GM12875 (cell line): ENCODE results near the gene KIAA0319L.

Experiments used
- H3K4me3 ChIP-seq: one replicate; pipeline ENCODE4 v1.5.1; 2011; ENCODE audit warnings: low read depth, low read length, control low read depth
- CTCF ChIP-seq: IDR thresholded peaks from 2 replicates; pipeline ENCODE4 v1.5.1; 2011; ENCODE audit warnings: low read depth, mild to moderate bottlenecking, control low read depth, inconsistent platforms, low read length, moderate library complexity, borderline replicate concordance; ENCODE audit not compliant: insufficient read depth

KIAA0319L gene

GRCh38 chr1:35598895-35599294, 41.7 kb upstream of the KIAA0319L start:
- H3K4me3 ChIP-seq = no peak overlapping the region
- no peak for TF ChIP-seq CTCF

GRCh38 chr1:35597870-35598269, 40.7 kb upstream of the KIAA0319L start:
- no peak for TF ChIP-seq CTCF
- no peak overlapping the region for H3K4me3 ChIP-seq

GRCh38 chr1:35595684-35596083, 38.5 kb upstream of the KIAA0319L start:
- no peak for TF ChIP-seq CTCF
- H3K4me3 ChIP-seq = no peak overlapping the region

- H3K4me3 ChIP-seq = no peak overlapping the region
- TF ChIP-seq CTCF = no peak
These were observed 37.0 kb upstream of the KIAA0319L start for GRCh38 chr1:35594005-35594760.

- no peak for TF ChIP-seq CTCF
- no peak overlapping the region for H3K4me3 ChIP-seq
These were observed 36.0 kb upstream of the KIAA0319L start for GRCh38 chr1:35592991-35593769.

- TF ChIP-seq CTCF = no peak
- H3K4me3 ChIP-seq = no peak overlapping the region
These were observed 34.0 kb upstream of the KIAA0319L start for GRCh38 chr1:35591211-35591610.
